ENCODE measurements around the gene TBCA. TPM values are rescaled to one million over a fixed set of nuclear protein-coding genes. Genes with fewer than 3 reads are reported as not detected.

The TBCA gene
- total RNA-seq, 1 donor from 2014 or later, result 213 TPM

DNA sequence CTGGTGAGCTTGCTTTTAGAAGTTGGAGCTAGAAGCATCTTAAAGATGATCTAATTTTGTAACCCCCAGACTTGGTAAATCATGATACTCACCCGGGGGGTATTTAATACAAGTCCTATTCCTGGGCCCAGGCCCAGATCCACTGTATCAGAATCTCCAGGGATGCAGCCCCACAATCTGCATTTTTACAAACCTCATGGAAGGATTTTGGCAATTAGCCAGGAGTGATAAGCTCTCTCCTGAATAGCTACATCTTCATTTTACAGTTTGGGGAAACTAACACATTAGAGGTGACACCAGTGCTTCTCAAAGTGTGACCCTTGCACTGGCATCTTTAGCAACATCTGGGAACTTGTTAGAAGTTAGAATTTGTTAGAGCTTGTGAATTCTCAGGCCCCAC is 106.5 kb downstream of the TBCA start:
- DNase-seq (ENCODE audit: low spot score in 2 of 2, unreplicated experiment in 2 of 2), result no peak
- no peaks in the 10 kb centered on the region for H3K36me3 Mint-ChIP-seq
- no peaks in the 10 kb centered on the region for H3K4me1 Mint-ChIP-seq
- H3K9me3 Mint-ChIP-seq, result peaks cover 1% of the 10 kb centered on the region
- no peak overlapping the region for H3K4me3 Mint-ChIP-seq
- no peak overlapping the region for H3K27ac Mint-ChIP-seq
- peaks cover 37% of the 10 kb centered on the region for H3K27me3 Mint-ChIP-seq (ENCODE audit: low read depth)
- TF ChIP-seq CTCF (IDR thresholded peaks at IDR 0.05; ENCODE audit: unreplicated experiment), result no peak

DNA sequence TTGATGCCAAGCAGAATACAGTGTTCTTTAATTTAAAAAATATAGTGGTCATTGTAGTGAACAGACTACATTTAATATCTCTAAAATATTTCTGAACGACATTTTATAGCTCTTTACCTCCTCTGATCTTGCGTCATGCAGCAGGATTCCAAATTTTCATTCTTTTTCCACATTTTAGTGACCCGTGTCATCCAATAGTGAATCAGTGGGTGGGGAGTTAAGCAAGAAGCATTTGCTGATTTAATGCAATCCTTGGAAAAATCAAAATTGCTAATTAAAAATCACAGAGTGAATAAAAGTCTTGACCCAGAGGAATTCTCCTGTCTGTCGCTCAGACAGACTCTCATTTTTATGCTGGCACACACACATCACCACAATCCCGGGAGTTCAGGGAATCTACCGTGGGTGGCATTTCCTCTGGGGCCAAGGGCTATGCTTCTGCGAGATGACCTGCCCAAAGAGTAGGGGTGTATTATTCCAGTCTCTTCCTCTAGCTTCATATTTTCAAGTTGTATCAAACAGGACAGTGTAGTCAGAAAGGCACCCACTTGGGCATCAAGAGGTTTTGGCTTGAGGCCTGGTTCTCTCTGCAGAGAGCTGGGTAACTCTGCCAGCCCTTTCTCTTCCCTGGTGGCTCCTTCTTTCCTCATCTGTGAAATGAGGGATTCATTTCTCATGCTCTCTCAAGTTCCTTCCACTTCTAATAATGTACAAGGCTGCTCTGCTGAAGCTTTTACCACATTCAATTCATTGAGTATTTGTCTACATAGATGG is 112.9 kb downstream of the TBCA start:
- Mint-ChIP-seq H3K36me3 (no peaks in the 10 kb centered on the region), H3K9me3 (no peaks in the 10 kb centered on the region), H3K4me1 (no peaks in the 10 kb centered on the region), H3K27ac (no peak overlapping the region), H3K27me3 (ENCODE audit: low read depth) (peaks cover 22% of the 10 kb centered on the region), H3K4me3 (no peak overlapping the region)
- DNase-seq (ENCODE audit: low spot score in 2 of 2, unreplicated experiment in 2 of 2), result no peak
- no peak for TF ChIP-seq CTCF (IDR thresholded peaks at IDR 0.05; ENCODE audit: unreplicated experiment)

DNA sequence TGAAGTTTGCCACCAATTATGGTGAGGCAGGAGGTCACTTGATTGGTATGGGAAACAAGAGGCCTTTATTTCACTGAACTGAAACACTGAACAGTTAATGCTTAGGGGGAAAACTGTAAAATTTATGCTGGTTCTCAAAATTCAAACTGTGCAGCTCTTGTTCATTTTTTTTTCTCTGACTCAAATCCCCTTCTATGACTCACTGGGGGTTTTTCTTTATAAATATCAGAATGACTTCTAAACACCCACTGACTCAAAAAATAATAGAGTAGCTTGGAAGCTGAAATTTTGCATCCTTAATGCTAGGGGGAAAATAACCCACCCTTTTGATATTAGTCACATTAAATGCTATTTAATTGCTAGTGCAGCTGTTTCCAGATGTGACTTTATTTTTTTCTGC is 113.5 kb downstream of the TBCA start:
- no peak for DNase-seq (ENCODE audit: low spot score in 2 of 2, unreplicated experiment in 2 of 2)
- Mint-ChIP-seq H3K4me1 (no peaks in the 10 kb centered on the region), H3K27ac (no peak overlapping the region), H3K4me3 (no peak overlapping the region), H3K27me3 (ENCODE audit: low read depth) (peaks cover 26% of the 10 kb centered on the region), H3K36me3 (no peaks in the 10 kb centered on the region), H3K9me3 (no peaks in the 10 kb centered on the region)
- TF ChIP-seq CTCF (IDR thresholded peaks at IDR 0.05; ENCODE audit: unreplicated experiment), result no peak

DNA sequence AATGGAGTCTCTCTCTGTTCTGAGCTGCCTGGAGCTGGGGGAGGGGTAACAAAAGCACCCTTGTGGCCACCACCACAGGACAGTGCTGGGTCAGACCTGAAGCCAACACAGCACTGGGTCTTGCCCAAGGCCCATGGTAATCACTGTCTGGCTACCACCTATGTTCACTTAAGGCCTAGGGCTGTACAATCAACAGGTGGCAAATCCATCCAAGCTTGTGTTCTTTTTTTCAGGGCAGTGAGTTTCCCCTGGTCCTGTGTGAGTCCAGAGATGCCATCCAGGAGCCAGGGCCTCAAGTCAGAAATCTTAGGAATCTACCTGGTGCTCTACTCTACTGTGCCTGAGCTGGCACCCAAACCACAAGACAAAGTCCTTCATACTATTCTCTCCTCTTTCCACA is 117.5 kb downstream of the TBCA start:
- Mint-ChIP-seq H3K4me1 (no peaks in the 10 kb centered on the region), H3K27ac (no peak overlapping the region), H3K4me3 (no peak overlapping the region), H3K27me3 (ENCODE audit: low read depth) (peaks cover 61% of the 10 kb centered on the region), H3K36me3 (no peaks in the 10 kb centered on the region), H3K9me3 (peaks cover 10% of the 10 kb centered on the region)
- no peak for TF ChIP-seq CTCF (IDR thresholded peaks at IDR 0.05; ENCODE audit: unreplicated experiment)
- no peak for DNase-seq (ENCODE audit: low spot score in 2 of 2, unreplicated experiment in 2 of 2)

- H3K4me1 Mint-ChIP-seq, result no peaks in the 10 kb centered on the region
- H3K4me3 Mint-ChIP-seq, result no peak overlapping the region
Measured at GRCh38 chr5:77651343-77651742, 124.8 kb downstream of the TBCA start.

More at GRCh38 chr5:77651343-77651742, 124.8 kb downstream of the TBCA start:
- Mint-ChIP-seq H3K27ac (no peak overlapping the region), H3K36me3 (no peaks in the 10 kb centered on the region), H3K27me3 (ENCODE audit: low read depth) (peaks cover 96% of the 10 kb centered on the region), H3K9me3 (peaks cover 7% of the 10 kb centered on the region)
- TF ChIP-seq CTCF (IDR thresholded peaks at IDR 0.05; ENCODE audit: unreplicated experiment), result no peak
- DNase-seq (ENCODE audit: low spot score in 2 of 2, unreplicated experiment in 2 of 2), result no peak
